OCI-LY7 (cell line): Measurements from ENCODE around the gene CPXM1.

ENCODE experiments used
- CTCF ChIP-seq: fragments of 200-600 bp; sonication (generic); conservative IDR thresholded peaks from 2 replicates; pipeline ENCODE4 v1.5.1; 2014; ENCODE audit warnings: mild to moderate bottlenecking, antibody characterized with exemption, low read length, moderate library complexity, mixed read lengths
- EZH2phosphoT487 ChIP-seq: fragments of 200-600 bp; sonication (generic); IDR thresholded peaks from 2 replicates; pipeline ENCODE4 v1.6.1; 2018; ENCODE audit warnings: low read depth, borderline replicate concordance, mild to moderate bottlenecking, mixed run types, antibody characterized with exemption, low read length, moderate library complexity, mixed read lengths

GRCh38 chr20:2820896-2821869 lies 20.8 kb upstream of the CPXM1 start:
- no peak for TF ChIP-seq CTCF
- no peak for TF ChIP-seq EZH2phosphoT487
